ENCODE data around the gene MAPK1IP1L. TPM values are rescaled to one million over a fixed set of nuclear protein-coding genes. Genes with fewer than 3 reads are reported as not detected.

The MAPK1IP1L gene
- total and polyA plus RNA-seq, 2 of the 4 experiments (the other 2 are of a cell fraction) = 44.8 to 168 TPM

DNA sequence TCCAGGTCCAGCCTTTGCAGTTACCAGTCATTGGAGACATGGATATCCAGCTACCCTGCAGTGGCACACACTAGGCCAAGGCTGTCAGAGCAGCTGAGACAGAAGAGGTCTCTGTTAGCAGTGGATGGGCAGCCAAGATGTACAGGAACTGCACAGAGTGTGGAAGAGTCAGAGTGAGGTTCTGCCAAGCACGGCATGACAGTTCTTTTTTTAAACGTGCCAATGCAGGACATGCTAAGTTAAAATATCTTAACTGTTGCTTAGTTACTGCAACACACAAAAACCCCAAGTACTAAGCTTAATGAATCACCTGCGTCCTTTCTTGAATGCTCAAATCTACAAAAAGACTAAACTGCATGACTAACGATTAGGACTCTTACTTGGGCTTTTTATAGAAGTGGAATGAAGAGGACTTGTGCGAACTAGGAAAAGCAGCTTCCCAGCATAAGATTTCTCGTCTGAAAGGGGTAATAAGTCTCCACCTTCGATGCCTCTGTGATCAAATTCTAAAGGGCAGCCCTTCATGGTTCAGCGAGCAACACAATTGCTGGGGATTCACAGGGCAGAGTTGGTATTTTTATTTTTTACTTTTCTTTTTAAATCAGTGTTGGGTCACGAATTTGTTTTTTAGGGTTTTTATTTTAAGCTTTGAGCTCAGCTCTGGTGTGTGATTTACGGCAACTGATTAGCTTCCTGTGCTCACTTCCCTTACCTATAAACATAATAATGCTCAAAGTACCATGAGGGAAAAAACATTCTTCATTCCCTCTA, 20.6 kb downstream of the MAPK1IP1L start (continued):
- TF ChIP-seq USF2 (IDR thresholded peaks at IDR 0.05; ENCODE audit: low read depth, low read length) (no peak), MAZ (IDR thresholded peaks at IDR 0.05; ENCODE audit: borderline replicate concordance, low read depth, low read length) (no peak)

DNA sequence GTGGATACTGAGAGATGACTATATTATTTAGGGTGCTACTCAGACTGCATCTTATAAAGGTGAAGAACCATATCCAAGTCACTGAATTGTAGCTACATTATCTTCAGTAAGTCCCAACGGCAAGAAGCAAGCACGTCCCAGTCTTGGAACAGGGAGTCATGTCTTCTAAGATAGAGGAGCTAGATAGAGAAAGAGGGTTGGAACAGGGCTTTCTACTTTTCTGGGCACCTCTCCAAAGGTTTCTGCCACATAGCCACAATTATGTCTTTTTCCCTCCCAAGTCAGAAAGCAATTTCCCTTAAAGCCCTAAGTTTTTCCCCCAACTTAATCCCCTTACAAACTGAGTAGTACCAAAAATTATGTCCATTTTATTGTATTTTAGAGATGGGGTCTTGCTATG, 22.4 kb downstream of the MAPK1IP1L start:
- Histone ChIP-seq H3K9ac (ENCODE audit: low read depth, low read length) (no peak overlapping the region), H3K56ac (ENCODE audit: extremely low read depth, insufficient read depth, low read length) (no peak overlapping the region), H2AK9ac (replicated peaks; ENCODE audit: low read depth, low read length, poor library complexity) (no peak overlapping the region), H3K4me2 (ENCODE audit: low read depth, low read length) (no peak overlapping the region), H3K9me1 (ENCODE audit: insufficient read depth, low read length) (peaks cover 16% of the 10 kb centered on the region), H2AK5ac (ENCODE audit: low read depth, low read length) (no peak overlapping the region), H4K20me1 (ENCODE audit: insufficient read depth, low read length) (peaks cover 4% of the 10 kb centered on the region; the same call in 1 of the 2 replicates), H3K27ac (ENCODE audit: insufficient read depth, low read length) (no peak overlapping the region), H2BK120ac (ENCODE audit: low read depth, low read length) (no peak overlapping the region), H3K79me1 (ENCODE audit: low read depth in 1 of 2, low read length in 2 of 2) (peaks cover 0 to 6% of the 10 kb centered on the region in 2 experiments; a peak in 2 of 4 replicates), H4K5ac (ENCODE audit: low read depth, low read length) (no peak overlapping the region), H3K27me3 (ENCODE audit: control insufficient read depth, insufficient read depth, low read length) (no peaks in the 10 kb centered on the region), H2BK20ac (ENCODE audit: low read depth, low read length) (no peak overlapping the region), H3K14ac (replicated peaks; ENCODE audit: low read depth, low read length) (no peak overlapping the region), H3K4me1 (ENCODE audit: control insufficient read depth, insufficient read depth, low read length) (peaks cover 15% of the 10 kb centered on the region), H2AFZ (replicated peaks; ENCODE audit: low read length, poor library complexity) (no peak overlapping the region), H3K4me3 (ENCODE audit: insufficient read depth, low read depth, low read length) (no peak overlapping the region), H3K9me3 (ENCODE audit: control insufficient read depth, insufficient read depth, low read length) (no peaks in the 10 kb centered on the region), H4K91ac (ENCODE audit: insufficient read depth, low read depth, low read length) (no peak overlapping the region), H3K18ac (ENCODE audit: low read depth, low read length) (no peak overlapping the region), H4K8ac (ENCODE audit: low read depth in 2 of 2, low read length in 2 of 2) (no peak overlapping the region), H2BK5ac (ENCODE audit: low read depth, low read length, poor library complexity, severe bottlenecking) (no peak overlapping the region), H2BK15ac (ENCODE audit: low read depth, low read length) (no peak overlapping the region), H3K4ac (ENCODE audit: low read depth, low read length) (no peak overlapping the region), H3K23ac (ENCODE audit: low read depth, low read length) (peak overlapping the region; percentile 74; the same call in 1 of the 2 replicates), H3K36me3 (ENCODE audit: control insufficient read depth, insufficient read depth, low read length) (no peaks in the 10 kb centered on the region)
- WGBS, 2 experiments (ENCODE audit: extremely low coverage in 2 of 2, insufficient read length in 1 of 2) = no CpG with 5 or more reads among the region's 2 CpGs
- intact Hi-C loops (cut with micrococcal nuclease) = no loop called here
- no peak for TF ChIP-seq POLR2A (IDR thresholded peaks at IDR 0.05; ENCODE audit: low read depth, low read length)
- TF ChIP-seq SMC3 (IDR thresholded peaks at IDR 0.05; ENCODE audit: low read depth, low read length) = no peak
- no peak for TF ChIP-seq CEBPB (IDR thresholded peaks at IDR 0.05; ENCODE audit: low read depth, low read length)
- TF ChIP-seq, protein P1, sequence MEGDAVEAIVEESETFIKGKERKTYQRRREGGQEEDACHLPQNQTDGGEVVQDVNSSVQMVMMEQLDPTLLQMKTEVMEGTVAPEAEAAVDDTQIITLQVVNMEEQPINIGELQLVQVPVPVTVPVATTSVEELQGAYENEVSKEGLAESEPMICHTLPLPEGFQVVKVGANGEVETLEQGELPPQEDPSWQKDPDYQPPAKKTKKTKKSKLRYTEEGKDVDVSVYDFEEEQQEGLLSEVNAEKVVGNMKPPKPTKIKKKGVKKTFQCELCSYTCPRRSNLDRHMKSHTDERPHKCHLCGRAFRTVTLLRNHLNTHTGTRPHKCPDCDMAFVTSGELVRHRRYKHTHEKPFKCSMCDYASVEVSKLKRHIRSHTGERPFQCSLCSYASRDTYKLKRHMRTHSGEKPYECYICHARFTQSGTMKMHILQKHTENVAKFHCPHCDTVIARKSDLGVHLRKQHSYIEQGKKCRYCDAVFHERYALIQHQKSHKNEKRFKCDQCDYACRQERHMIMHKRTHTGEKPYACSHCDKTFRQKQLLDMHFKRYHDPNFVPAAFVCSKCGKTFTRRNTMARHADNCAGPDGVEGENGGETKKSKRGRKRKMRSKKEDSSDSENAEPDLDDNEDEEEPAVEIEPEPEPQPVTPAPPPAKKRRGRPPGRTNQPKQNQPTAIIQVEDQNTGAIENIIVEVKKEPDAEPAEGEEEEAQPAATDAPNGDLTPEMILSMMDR (conservative IDR thresholded peaks at IDR 0.05; ENCODE audit: low read depth, low read length) = no peak
- TF ChIP-seq RCOR1 (IDR thresholded peaks at IDR 0.05; ENCODE audit: insufficient replicate concordance, low read length) = no peak
- TF ChIP-seq RAD21 (IDR thresholded peaks at IDR 0.05; ENCODE audit: low read length) = no peak
- TF ChIP-seq MAFK (IDR thresholded peaks at IDR 0.05; ENCODE audit: low read depth, low read length) = no peak
- no peak for TF ChIP-seq CHD1 (IDR thresholded peaks at IDR 0.05; ENCODE audit: low read depth, low read length)
- in situ Hi-C loops (cut with MboI; ENCODE audit: low sequenced_read_pairs) = no loop called here
- POLR2A ChIA-PET (ENCODE audit: unreplicated experiment) = no interaction called here
- BruUV-seq (replicated peaks) = no TSS peak
- DNase-seq (peak; percentile 81), ATAC-seq (ENCODE audit: low read depth) (peak; percentile 8; the same call in 1 of the 2 replicates)
- CTCF ChIA-PET = no interaction called here
- dilution Hi-C loops (cut with HindIII; ENCODE audit: low sequenced_read_pairs, unreplicated experiment) = no loop called here

All from IMR-90 (cell line).